NCI-H1048 (cell line): ENCODE results near the gene ALOX5AP.

Source experiments
- DNase-seq: peaks from one replicate; lab custom pipeline; 2025; lab: John Stamatoyannopoulos, UW

Gene ALOX5AP

GRCh38 chr13:30797847-30798535 lies 62.6 kb downstream of the ALOX5AP start:
- DNase-seq, result no peak

- no peak for DNase-seq
Measured at GRCh38 chr13:30798776-30799355, 63.5 kb downstream of the ALOX5AP start.

GRCh38 chr13:30799356-30799824 lies 64.0 kb downstream of the ALOX5AP start:
- no peak for DNase-seq

- no peak for DNase-seq
Measured at GRCh38 chr13:30800107-30800506, 64.8 kb downstream of the ALOX5AP start.

- no peak for DNase-seq
Measured at GRCh38 chr13:30802501-30802900, 67.2 kb downstream of the ALOX5AP start.

- peak; percentile 28 for DNase-seq
Measured at GRCh38 chr13:30802953-30803478, 67.7 kb downstream of the ALOX5AP start.

GRCh38 chr13:30803749-30804148 lies 68.4 kb downstream of the ALOX5AP start:
- no peak for DNase-seq

GRCh38 chr13:30804474-30804873 lies 69.1 kb downstream of the ALOX5AP start:
- DNase-seq, result no peak

GRCh38 chr13:30805132-30805537 lies 69.8 kb downstream of the ALOX5AP start:
- no peak for DNase-seq

- peak; percentile 29 for DNase-seq
Measured at GRCh38 chr13:30805603-30806011, 70.3 kb downstream of the ALOX5AP start.

- no peak for DNase-seq
Measured at GRCh38 chr13:30806784-30807183, 71.4 kb downstream of the ALOX5AP start.

GRCh38 chr13:30807392-30807791 lies 72.0 kb downstream of the ALOX5AP start:
- DNase-seq, result no peak

GRCh38 chr13:30808600-30808999 lies 73.3 kb downstream of the ALOX5AP start:
- DNase-seq, result no peak

GRCh38 chr13:30809787-30810186 lies 74.4 kb downstream of the ALOX5AP start:
- no peak for DNase-seq

GRCh38 chr13:30810261-30810701 lies 74.9 kb downstream of the ALOX5AP start:
- no peak for DNase-seq

- no peak for DNase-seq
Measured at GRCh38 chr13:30810801-30811200, 75.5 kb downstream of the ALOX5AP start.
